Left lung (tissue), 10 donors: ENCODE measurements around the gene DCXR. TPM values are rescaled to one million over a fixed set of nuclear protein-coding genes. Genes with fewer than 3 reads are reported as not detected.

ENCODE experiments used
- ATAC-seq: fragments of 200-7000 bp; cut with Tn5 transposase; one replicate; pipeline ENCODE4 v1.9.1; 2020; ENCODE audit warnings: moderate library complexity
- DNase-seq, 4 donors: peaks; one replicate each; pipeline ENCODE4 v3.0.0-alpha.2; 2013 to 2020
- H3K27ac ChIP-seq, 2 donors: fragments of 200-600 bp; sonication (generic) in 1 of 2; one replicate each; pipeline versions ENCODE4 v1.5.0 to v1.8.0; 2020 to 2021
- H3K27me3 ChIP-seq, 2 donors: fragments of 200-600 bp; sonication (generic) in 1 of 2; one replicate each; pipeline versions ENCODE4 v1.5.0 to v1.8.0; 2020 to 2021
- H3K36me3 ChIP-seq, 2 donors: fragments of 200-600 bp; sonication (generic) in 1 of 2; one replicate each; pipeline versions ENCODE4 v1.5.0 to v1.8.0; 2020 to 2021
- H3K4me1 ChIP-seq, 2 donors: fragments of 200-600 bp; one replicate each; pipeline ENCODE4 v1.8.0; 2021
- H3K4me3 ChIP-seq, 2 donors: fragments of 200-600 bp; sonication (generic) in 1 of 2; one replicate each; pipeline versions ENCODE4 v1.5.0 to v1.8.0; 2020 to 2021; ENCODE audit warnings: mild to moderate bottlenecking in 1 of 2
- H3K9me3 ChIP-seq, 2 donors: fragments of 200-600 bp; sonication (generic) in 1 of 2; one replicate each; pipeline versions ENCODE4 v1.5.0 to v1.8.0; 2020 to 2021
- intact Hi-C, 2 donors: fragments of 100-400 bp; cut with DNase I; formaldehyde crosslinking; loops; one replicate each; pipeline versions ENCODE4 v1.11.2 to v1.14.2; 2022
- polyA plus RNA-seq, 6 donors: library from polyadenylated mRNA; unstranded; fragments of 120-200 nt; gene quantifications; one replicate each; pipeline ENCODE4 v1.2.1, GENCODE V29; 2013; ENCODE audit not compliant: insufficient read length in 6 of 6
- total RNA-seq, 2 donors: library from RNA; stranded (reverse); fragmentation: NEBNext Ultra II Directional; extraction: Animal tissue kit (Norgen Biotek cat#: 25700); gene quantifications; one replicate each; pipeline ENCODE4 v1.2.1, GENCODE V29; 2021
- TF ChIP-seq, protein P1 (sequence below), 2 donors: fragments of 200-600 bp; sonication (generic) in 1 of 2; IDR thresholded peaks; one replicate each; pipeline versions ENCODE4 v1.5.0 to v1.8.0; 2021; ENCODE audit warnings: antibody characterized with exemption in 2 of 2
- donor health status: DM: no; HTN: yes; CAD: no.
- donor health status: DM: no; HTN: no; CAD: no.

The DCXR gene
- total and polyA plus RNA-seq, 8 donors, result 56.0 to 152 (median 79.4) TPM

DNA sequence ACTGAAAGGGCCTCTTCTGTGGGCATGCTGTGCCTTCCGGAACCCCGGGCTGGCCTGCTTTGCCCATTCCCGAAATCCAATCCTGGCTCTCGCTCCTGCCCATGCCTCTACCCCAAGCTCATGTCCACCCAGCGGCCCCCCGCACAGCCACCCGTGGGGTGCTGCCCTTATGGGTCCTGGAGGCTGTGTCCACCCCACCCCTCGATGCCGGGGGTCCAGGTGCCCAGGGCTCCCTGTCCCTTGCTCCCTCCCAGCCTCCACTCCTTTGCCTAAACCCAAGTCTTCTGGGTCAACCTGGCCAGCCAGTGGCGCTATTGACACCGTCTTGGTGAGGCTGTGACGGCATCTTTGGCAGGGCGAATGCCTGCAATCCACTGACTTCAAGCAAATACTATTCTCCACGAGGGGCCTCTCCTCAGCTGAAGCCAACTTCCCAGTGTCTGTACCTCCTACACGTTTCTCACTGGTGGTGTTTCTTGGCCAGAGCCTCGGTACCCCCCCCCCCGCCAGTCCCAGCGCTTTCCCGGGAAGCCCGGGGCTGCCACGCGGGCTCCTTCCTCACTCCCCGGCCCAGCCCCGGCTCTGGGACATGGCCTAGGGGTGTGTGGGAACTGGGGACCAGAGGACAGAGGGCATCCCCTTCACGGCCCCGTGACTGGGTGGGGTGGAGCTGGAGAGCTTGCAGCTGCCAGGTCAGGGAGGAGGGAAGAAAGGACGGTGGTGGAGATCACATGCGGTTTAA is 40.3 kb upstream of the DCXR start:
- TF ChIP-seq, protein P1, sequence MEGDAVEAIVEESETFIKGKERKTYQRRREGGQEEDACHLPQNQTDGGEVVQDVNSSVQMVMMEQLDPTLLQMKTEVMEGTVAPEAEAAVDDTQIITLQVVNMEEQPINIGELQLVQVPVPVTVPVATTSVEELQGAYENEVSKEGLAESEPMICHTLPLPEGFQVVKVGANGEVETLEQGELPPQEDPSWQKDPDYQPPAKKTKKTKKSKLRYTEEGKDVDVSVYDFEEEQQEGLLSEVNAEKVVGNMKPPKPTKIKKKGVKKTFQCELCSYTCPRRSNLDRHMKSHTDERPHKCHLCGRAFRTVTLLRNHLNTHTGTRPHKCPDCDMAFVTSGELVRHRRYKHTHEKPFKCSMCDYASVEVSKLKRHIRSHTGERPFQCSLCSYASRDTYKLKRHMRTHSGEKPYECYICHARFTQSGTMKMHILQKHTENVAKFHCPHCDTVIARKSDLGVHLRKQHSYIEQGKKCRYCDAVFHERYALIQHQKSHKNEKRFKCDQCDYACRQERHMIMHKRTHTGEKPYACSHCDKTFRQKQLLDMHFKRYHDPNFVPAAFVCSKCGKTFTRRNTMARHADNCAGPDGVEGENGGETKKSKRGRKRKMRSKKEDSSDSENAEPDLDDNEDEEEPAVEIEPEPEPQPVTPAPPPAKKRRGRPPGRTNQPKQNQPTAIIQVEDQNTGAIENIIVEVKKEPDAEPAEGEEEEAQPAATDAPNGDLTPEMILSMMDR (IDR thresholded peaks at IDR 0.05), result no peak
- H3K9me3 ChIP-seq, result no peaks in the 10 kb centered on the region
- H3K4me3 ChIP-seq, result no peak overlapping the region
- DNase-seq (no peak), ATAC-seq (peak; percentile 6)
- intact Hi-C loops, result no loop called here
- H3K27ac ChIP-seq, result no peak overlapping the region
- no peaks in the 10 kb centered on the region for H3K27me3 ChIP-seq
- H3K4me1 ChIP-seq, result no peaks in the 10 kb centered on the region
- peaks cover 0 to 58% of the 10 kb centered on the region in 2 donors for H3K36me3 ChIP-seq

DNA sequence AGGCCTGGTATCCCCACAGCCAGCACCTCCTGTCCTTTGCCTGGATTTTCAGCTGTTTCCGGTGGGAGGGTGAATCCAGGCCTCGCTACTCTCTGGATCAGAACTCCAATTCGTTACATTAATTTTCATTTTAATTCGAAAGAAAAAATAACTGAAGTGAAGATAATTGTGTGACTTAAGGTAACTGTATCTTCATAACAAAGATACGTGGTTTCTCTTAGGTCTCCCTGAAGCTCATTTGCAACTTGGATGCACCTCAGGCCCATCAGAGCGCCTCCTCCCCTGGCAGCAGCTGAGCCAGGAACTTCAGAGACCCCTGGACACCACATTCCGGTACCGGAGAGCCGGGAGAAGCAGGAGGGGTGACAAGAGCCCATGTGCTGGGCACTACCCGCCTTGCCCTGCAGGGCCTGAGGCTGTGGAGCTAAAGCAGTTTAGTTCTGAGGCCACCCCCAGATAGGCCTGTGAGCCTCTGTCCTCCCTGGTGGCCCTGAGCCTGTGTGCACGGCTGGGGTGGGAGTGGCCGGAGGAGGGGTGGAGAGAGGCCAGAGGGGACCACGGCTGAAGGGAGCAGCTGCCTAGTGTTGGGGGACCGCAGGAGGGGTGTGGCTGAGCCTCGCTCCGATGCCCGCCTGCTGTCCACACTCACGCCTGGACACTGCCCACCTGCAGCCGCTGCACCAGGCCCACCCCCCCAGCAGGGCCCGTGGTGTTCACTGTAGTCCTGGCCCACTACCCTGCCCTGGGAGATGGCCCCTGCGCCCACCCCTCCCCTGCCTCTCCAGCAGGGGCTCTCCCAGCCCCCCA is 39.5 kb upstream of the DCXR start:
- H3K27ac ChIP-seq, result no peak overlapping the region
- TF ChIP-seq, protein P1 (IDR thresholded peaks at IDR 0.05), result no peak
- intact Hi-C loops, result no loop called here
- no peak overlapping the region for H3K4me3 ChIP-seq
- peak; percentile 6 for ATAC-seq
- no peaks in the 10 kb centered on the region for H3K9me3 ChIP-seq
- DNase-seq, result no peak
- H3K36me3 ChIP-seq, result peaks cover 0 to 50% of the 10 kb centered on the region in 2 donors
- no peaks in the 10 kb centered on the region for H3K4me1 ChIP-seq
- H3K27me3 ChIP-seq, result no peaks in the 10 kb centered on the region

DNA sequence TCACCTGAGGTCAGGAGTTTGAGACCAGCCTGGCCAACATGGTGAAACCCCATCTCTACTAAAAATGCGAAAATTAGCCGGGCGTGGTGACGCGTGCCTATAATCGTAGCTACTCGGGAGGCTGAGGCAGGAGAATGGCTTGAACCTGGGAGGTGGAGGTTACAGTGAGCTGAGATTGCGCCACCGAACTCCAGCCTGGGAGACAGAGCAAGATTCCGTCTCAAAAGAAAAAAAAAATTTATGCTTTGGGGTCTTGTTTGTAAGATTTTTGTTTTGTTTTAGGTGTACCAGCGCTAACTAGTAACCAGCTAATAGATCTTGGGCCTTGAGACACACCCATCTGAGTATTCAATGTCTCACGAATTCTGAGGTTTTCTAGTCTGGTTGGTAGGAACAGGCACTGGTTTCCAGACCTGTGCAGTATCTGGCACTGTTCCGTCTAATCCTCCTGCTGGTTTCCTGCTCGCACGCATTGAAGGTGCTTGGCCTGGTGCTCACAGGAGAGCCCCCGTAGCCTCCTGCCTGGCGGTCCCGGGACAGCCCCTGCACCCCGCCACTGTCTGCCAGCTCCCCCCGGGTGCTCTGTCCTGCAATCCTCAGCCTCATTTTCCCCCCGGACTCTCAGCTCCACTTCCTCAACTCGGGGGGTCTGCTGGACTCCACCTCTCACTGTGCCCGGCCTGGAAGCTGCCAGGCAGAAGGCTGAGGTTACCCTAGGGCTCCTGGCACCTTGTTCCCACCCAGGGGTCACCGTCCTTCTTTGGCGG is 38.7 kb upstream of the DCXR start:
- Histone ChIP-seq H3K9me3 (no peaks in the 10 kb centered on the region), H3K4me1 (no peaks in the 10 kb centered on the region), H3K36me3 (peaks cover 0 to 42% of the 10 kb centered on the region in 2 donors), H3K27me3 (no peaks in the 10 kb centered on the region), H3K4me3 (no peak overlapping the region), H3K27ac (no peak overlapping the region)
- DNase-seq, result no peak
- no peak for ATAC-seq
- intact Hi-C loops, result no loop called here
- TF ChIP-seq, protein P1 (IDR thresholded peaks at IDR 0.05), result no peak

DNA sequence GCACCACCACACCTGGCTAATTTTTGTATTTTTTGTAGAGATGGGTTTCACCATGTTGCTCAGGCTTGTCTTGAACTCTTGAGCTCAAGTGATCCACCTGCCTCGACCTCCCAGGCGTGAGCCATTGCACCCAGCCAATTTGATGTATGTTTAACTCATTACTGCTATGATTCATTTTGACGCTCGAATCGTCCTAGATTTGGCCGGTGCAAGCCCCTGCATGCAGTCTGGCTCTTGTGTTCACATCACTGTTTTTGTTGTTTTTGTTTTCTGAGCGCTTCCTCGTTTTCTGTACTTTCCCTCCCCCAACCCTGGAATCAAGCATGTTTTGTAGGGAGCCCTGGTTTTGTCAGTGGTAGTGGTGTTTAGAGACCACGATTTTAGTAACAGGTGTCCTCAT is 35.9 kb upstream of the DCXR start:
- Histone ChIP-seq H3K4me1 (no peaks in the 10 kb centered on the region), H3K36me3 (peaks cover 0 to 15% of the 10 kb centered on the region in 2 donors), H3K4me3 (no peak overlapping the region), H3K27ac (no peak overlapping the region), H3K27me3 (no peaks in the 10 kb centered on the region), H3K9me3 (no peaks in the 10 kb centered on the region)
- no peak for DNase-seq
- TF ChIP-seq, protein P1 (IDR thresholded peaks at IDR 0.05), result no peak
- no peak for ATAC-seq
- intact Hi-C loops, result no loop called here
